ENCODE measurements around the gene NNT.

DNA sequence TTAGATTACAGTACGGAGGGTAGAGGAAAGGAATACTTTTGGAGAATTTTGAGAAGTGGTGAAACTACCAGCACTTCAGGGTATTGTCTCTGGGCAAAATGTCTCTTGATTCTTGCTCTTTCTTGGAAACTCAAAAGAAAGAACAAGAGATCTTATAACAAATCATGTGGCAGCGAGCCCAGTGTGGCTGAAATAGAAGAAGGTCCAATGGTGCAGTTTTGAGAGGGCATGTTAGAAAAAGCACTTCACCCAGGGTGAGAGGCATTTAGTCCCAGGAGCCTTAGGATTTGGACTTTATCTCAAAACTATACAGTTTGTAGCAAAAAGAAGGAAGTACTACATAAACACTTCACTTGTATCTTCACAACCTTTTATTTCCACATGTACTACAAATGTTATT, 39.4 kb downstream of the NNT start:
- TF ChIP-seq SUZ12 (IDR thresholded peaks at IDR 0.05; ENCODE audit: extremely low read depth, insufficient read depth, insufficient read length): no peak
- TF ChIP-seq ZNF274 (IDR thresholded peaks at IDR 0.05; ENCODE audit: low read depth, low read length): no peak
- TF ChIP-seq YY1 (IDR thresholded peaks at IDR 0.05; ENCODE audit: insufficient read depth, insufficient read length): no peak

Data from NT2/D1 (cell line).